KOPT-K1 (cell line): Measurements from ENCODE around the gene SMAD3.

Experiments used
- H3K27ac ChIP-seq: fragments of 200-600 bp; sonication (generic); 2 replicates; pipeline ENCODE4 v1.5.1; 2016; ENCODE audit warnings: antibody characterized with exemption, mild to moderate bottlenecking, low read depth, low read length; ENCODE audit not compliant: poor library complexity, severe bottlenecking
- H3K36me3 ChIP-seq: fragments of 200-600 bp; sonication (generic); 2 replicates; pipeline ENCODE4 v1.5.1; 2017; ENCODE audit warnings: antibody characterized with exemption, mild to moderate bottlenecking, low read length, moderate library complexity; ENCODE audit not compliant: insufficient read depth
- H3K9me3 ChIP-seq: fragments of 200-600 bp; sonication (generic); 2 replicates; pipeline ENCODE4 v1.5.1; 2017; ENCODE audit warnings: antibody characterized with exemption, low read length, mild to moderate bottlenecking; ENCODE audit not compliant: insufficient read depth, poor library complexity, severe bottlenecking

The SMAD3 gene

GRCh38 chr15:67125589-67126502, 60.4 kb downstream of the SMAD3 start:
- H3K27ac ChIP-seq, result no peak overlapping the region
- H3K36me3 ChIP-seq, result no peaks in the 10 kb centered on the region
- no peaks in the 10 kb centered on the region for H3K9me3 ChIP-seq

- Histone ChIP-seq H3K9me3 (no peaks in the 10 kb centered on the region), H3K27ac (no peak overlapping the region), H3K36me3 (no peaks in the 10 kb centered on the region)
Measured at GRCh38 chr15:67126551-67127330, 61.3 kb downstream of the SMAD3 start.

- Histone ChIP-seq H3K36me3 (no peaks in the 10 kb centered on the region), H3K27ac (no peak overlapping the region)
Measured at GRCh38 chr15:67127331-67127664, 61.9 kb downstream of the SMAD3 start.

GRCh38 chr15:67127965-67128364, 62.6 kb downstream of the SMAD3 start:
- H3K36me3 ChIP-seq, result no peaks in the 10 kb centered on the region
- H3K9me3 ChIP-seq, result no peaks in the 10 kb centered on the region
- H3K27ac ChIP-seq, result no peak overlapping the region

More at GRCh38 chr15:67127331-67127664, 61.9 kb downstream of the SMAD3 start:
- no peaks in the 10 kb centered on the region for H3K9me3 ChIP-seq

- no peaks in the 10 kb centered on the region for H3K9me3 ChIP-seq
- no peak overlapping the region for H3K27ac ChIP-seq
- no peaks in the 10 kb centered on the region for H3K36me3 ChIP-seq
Measured at GRCh38 chr15:67130166-67130565, 64.8 kb downstream of the SMAD3 start.

- H3K9me3 ChIP-seq, result no peaks in the 10 kb centered on the region
- no peak overlapping the region for H3K27ac ChIP-seq
- no peaks in the 10 kb centered on the region for H3K36me3 ChIP-seq
Measured at GRCh38 chr15:67130673-67131601, 65.5 kb downstream of the SMAD3 start.

- Histone ChIP-seq H3K9me3 (no peaks in the 10 kb centered on the region), H3K27ac (no peak overlapping the region), H3K36me3 (no peaks in the 10 kb centered on the region)
Measured at GRCh38 chr15:67132276-67132675, 66.9 kb downstream of the SMAD3 start.

- no peak overlapping the region for H3K27ac ChIP-seq
- no peaks in the 10 kb centered on the region for H3K36me3 ChIP-seq
Measured at GRCh38 chr15:67133026-67133425, 67.6 kb downstream of the SMAD3 start.

GRCh38 chr15:67133738-67134066, 68.3 kb downstream of the SMAD3 start:
- Histone ChIP-seq H3K27ac (peak overlapping the region; percentile 75), H3K36me3 (no peaks in the 10 kb centered on the region), H3K9me3 (no peaks in the 10 kb centered on the region)

More at GRCh38 chr15:67133026-67133425, 67.6 kb downstream of the SMAD3 start:
- no peaks in the 10 kb centered on the region for H3K9me3 ChIP-seq

GRCh38 chr15:67134067-67134838, 68.9 kb downstream of the SMAD3 start:
- H3K9me3 ChIP-seq, result no peaks in the 10 kb centered on the region
- H3K36me3 ChIP-seq, result no peaks in the 10 kb centered on the region
- H3K27ac ChIP-seq, result peak overlapping the region; percentile 75

GRCh38 chr15:67134871-67135492, 69.6 kb downstream of the SMAD3 start:
- Histone ChIP-seq H3K9me3 (no peaks in the 10 kb centered on the region), H3K27ac (peak overlapping the region; percentile 75), H3K36me3 (no peaks in the 10 kb centered on the region)

GRCh38 chr15:67135494-67135893, 70.1 kb downstream of the SMAD3 start:
- Histone ChIP-seq H3K36me3 (no peaks in the 10 kb centered on the region), H3K9me3 (no peaks in the 10 kb centered on the region), H3K27ac (peak overlapping the region; percentile 75)

- Histone ChIP-seq H3K9me3 (no peaks in the 10 kb centered on the region), H3K36me3 (no peaks in the 10 kb centered on the region), H3K27ac (peak overlapping the region; percentile 59)
Measured at GRCh38 chr15:67136802-67137201, 71.4 kb downstream of the SMAD3 start.

GRCh38 chr15:67137319-67137718, 71.9 kb downstream of the SMAD3 start:
- Histone ChIP-seq H3K27ac (peak overlapping the region; percentile 59), H3K9me3 (no peaks in the 10 kb centered on the region), H3K36me3 (no peaks in the 10 kb centered on the region)
